Occipital lobe (tissue), 2 donors: Measurements from ENCODE around the gene RFX2. TPM values are rescaled to one million over a fixed set of nuclear protein-coding genes. Genes with fewer than 3 reads are reported as not detected.
A peak's percentile ranks its signal among the peaks of the same experiment; 100 is the strongest.

Experiments used
- DNase-seq: peaks from one replicate; lab custom pipeline; 2025; lab: John Stamatoyannopoulos, UW
- total RNA-seq: library from RNA; depleted of rRNA; stranded (reverse); fragments of >200 nt; gene quantifications from one replicate; pipeline ENCODE4 v1.2.3, GENCODE V29; 2014

The RFX2 gene
- total RNA-seq, 1 donor from 2014 or later, result 5.6 TPM

DNA sequence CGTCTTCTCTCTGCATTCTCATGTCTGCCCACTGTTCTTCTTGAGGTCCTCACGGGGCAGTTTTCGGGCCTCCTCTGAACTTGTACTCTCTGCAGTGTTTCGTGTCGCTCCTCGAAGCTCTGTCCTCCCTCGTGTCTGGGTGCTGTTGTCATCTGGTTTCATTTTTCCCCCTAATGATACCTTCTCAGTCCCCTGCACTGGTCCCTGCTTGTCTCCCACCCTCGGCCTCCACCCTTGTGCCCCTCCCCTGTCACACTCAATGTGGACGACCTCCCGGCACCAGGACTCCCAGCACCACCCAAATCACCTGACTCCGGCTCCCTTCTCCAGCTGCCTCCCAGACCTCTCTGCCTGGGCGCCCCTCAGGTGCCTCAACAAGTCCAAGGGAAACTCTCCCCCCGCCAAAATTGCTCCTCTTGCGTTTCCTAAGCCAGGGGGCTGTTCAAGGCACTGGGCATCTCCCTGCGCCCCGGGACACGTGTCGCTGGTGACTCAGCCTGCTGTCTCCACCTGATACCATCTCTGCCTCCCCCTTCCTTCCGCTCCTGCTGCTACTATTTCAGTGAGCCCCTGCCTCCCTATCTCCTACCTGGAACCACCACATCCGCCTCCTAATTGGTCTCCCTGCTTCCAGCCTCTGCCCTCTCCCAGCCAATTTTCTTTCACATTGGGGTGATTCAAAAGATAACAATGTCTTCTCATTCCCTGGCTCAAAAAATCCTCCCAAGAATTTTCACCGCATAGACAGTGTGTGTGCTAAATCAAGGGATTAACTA lies 49.5 kb downstream of the RFX2 start:
- DNase-seq, result no peak

DNA sequence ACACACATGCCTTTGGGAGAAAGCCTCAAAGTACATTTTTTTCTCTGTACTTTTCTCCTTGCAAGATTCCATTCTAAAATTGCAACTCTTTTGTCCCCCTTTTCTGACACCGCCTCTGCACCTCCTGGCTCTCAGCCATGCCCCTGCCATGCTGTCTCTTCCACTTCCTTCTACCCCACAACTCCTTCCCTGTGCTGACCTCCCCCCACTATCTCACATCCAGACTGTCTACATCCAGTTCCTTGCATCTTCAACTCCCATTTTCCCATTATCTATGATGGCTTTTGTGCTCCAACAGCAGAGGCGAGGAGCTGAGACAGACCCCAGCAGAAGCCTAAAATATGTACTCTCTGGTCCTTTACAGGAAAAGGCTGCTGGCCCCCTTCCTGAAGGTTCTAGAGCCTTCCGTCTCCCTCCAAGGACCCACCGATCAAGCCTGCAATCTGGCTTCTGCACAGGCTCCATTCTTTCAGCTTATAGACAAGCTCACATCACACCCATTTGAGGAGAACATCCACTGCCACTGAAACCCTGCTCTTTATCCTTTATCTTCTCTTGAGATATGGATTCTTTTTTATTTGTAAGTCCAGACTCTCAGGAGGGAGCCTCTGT lies 50.2 kb downstream of the RFX2 start:
- no peak for DNase-seq

DNA sequence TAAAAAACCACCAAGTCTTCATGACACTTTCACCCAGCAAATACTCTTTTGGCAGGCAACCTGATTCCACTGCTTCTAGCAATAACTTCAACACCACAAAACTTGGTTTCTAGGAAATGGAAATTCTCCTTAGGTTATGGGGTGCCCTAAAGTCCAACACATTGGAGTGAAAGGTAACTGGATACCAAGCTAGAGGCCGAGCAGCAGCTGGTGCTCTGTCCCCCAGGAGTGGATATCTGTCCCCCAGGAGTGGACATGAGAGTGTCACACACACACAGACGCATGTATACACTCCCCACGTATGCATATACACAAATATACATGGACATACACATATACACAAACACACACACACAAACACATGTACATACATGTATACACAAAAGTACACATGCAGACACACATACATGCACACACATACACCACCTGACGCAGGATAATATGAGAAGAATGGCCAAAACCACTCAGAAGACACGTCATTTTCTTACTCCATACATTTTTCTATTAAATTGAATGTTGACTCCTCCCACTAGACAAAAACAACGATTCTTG lies 50.8 kb downstream of the RFX2 start:
- DNase-seq, result no peak

DNA sequence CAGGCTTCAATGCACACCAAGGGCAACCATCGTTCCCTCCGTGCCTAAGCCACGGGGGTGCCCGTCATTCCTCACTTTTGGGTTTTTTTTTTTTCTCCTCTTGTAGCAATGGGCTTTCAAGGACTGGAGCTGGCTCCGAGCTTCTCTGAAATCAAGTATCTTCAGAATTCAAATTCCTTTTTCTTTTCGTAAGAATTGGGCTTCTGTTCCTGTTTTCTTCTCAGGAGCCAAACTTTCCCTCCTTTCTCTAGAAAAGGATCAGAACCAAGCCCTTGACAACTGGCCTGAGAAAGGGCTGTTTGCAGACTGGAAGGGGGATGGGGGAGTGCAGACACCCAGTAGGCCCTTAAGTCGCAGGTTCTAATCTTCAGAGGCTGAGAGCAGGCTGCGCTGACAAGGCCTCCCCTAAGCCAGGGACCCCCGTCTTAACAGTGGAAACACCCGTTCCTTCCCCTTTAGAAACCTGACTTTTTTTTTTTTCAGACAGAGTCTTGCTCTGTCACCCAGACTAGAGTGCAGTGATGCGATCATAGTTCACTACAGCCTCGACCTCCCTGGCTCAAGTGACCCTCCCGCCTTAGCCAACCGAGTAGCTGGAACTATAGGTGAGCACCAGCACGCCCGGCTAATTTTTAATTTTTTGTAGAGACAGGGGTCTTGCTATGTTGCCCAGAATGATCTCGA lies 51.6 kb downstream of the RFX2 start:
- no peak for DNase-seq

DNA sequence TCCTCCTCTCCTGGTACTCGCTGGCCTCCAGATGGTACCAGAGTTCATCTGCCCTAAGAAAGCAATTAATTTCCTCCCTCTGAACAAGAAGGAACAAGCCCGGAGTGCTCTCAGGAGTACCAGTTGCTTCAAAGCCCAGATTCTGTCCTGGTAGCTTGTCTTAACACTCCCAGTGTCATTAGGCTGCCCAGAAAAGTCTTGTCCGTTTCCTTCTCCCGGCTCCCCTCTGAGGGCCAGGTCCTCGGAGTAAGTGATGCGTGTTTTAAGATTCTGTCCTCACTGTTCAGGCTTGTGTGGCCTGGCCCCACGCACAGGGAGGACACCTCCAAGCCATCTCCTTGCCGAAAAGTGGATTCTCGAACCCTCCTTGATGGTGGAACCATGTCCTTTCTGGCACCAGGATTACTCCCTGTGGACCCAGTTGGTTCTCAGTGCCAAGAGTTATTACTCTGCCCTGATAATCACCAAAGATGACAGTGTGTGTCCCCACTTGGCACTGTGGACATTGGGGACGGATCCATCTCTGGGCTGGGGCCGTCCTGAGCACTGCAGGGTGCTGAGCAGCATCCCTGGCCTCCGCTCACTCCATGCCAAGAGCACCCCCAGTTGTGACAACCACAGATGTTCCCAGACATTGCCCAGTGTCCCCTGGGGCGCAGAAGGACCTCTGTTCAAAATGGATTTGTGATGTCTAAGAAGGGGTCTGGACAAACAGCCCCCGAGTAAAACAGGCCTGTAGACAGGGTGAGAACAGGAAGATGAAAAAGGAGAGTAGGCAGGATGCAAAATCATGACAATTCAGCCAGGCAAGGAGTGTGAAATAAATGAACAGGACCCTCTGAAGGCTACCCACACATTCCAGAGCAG lies 52.4 kb downstream of the RFX2 start:
- DNase-seq, result no peak

DNA sequence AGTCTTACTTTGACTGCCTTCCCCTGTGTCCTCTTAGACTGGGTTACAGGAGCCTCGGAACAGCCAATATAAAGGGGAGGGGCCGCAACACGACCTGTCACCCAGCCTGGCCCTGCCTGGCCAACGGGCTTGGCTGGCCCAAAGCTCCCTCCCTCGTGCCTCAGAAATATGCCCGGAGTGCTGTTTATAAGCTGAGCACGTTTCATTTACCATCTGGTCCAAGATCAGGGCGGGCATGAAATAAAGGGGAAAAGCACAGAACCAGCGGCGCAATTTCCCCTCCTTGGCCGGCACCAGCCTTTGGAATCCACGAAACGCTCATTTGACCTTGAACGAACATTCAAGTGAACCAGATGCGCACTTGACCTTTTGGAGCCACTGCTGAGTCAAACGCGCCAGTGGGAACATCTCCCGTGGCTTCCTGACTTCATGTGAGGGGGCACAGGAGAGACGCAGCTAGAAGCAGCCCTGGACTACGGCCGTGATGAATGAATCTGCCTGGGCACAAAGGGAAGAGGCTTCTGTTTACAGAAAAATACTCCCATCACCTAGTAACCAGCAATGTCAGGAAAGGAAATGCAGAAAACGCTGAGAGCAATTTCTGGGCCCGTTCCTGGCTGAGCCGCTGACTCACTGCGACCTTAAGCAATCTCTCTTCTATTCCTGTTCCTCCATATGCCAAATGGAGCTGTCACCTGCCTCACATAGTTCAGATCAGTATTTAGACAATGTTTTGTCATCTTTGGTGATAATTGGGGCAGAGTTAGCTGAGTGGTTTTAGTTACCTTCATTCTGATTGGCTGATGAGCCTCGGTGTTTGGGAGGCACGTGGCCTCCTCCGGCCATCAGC lies 53.3 kb downstream of the RFX2 start:
- DNase-seq, result peak; percentile 31

DNA sequence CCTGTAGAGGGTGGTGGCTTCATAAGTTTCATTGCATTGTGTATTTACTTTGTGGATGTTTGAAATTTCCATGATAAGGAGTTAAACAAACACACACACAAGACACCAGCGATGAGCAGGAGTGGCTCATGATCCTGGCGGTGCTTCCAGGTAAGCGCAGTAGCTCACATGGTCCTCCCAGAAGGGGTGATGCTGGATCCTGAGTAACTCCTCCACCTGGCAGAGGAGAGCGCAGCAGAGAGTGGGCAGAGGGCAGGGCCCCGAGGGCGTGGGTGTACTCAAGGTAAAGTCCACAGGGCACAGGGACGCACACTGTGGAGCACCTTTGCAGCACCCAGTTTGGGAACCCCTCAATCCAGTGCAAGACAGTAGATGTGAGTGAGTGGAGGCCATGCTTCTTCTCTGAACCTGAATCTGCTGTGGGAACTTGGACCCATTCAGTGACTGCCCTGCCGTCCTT lies 54.0 kb downstream of the RFX2 start:
- DNase-seq, result no peak

DNA sequence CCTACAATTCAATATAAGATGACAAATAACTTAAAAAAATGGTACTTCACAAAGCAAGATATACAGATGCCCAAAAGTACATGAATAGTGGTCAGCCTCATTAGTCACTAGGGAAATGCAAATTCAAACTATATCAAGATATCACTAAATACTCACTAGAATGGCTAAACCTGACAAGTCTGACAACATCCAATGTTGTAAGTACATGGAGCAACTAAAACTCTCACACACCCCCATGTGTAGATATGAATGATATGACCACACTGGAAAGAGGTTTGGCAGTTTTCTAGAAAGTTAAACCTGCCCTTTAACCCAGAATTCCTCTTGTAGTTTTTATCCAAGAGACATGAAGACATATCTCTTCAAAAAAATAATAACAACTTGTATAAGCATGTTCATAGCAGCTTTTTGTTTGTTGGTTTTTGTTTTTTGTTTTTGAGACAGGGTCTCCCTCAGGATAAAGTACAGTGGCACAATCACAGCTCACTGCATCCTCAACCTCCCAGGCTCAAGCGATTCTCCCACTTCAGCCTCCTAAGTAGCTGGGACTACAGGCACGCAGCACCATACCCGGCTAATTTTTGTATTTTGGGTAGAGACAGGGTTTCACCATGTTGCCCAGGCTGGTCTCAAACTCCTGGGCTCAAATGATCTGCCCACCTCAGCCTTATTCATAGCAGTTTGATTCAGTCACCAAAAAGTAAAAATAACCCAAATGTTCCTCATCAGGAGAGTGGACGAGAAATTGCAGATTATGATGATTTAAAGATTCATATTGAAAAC lies 55.1 kb downstream of the RFX2 start:
- DNase-seq, result no peak

DNA sequence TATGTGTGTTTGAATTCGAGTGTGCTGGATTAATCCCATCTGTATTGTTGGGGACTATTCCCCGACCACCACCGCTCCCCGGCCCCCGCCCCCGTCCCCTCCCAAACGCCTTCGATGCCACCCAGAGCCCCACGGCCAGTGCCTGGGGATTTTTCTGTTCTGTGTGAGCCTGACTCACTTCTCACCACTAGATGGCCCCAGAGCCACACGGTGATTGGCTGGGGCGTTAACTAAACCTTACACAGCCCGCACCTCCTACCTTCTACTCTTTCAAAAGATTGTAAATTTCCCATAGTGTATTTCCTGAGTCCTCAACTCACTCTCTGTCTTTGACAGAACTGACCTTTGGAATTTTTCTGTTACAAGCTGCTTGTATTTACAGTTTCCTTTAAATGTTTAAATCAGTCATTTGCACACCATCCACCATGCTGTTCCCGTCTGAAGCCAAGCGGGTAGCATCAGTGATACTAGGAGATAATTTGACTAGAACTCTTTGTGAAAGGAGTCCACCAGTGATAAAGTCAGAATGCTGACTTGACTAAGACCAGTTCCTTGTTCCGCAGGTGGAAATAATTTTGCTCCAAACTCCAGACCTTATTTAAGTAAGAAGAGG lies 61.4 kb downstream of the RFX2 start:
- DNase-seq, result peak; percentile 31

DNA sequence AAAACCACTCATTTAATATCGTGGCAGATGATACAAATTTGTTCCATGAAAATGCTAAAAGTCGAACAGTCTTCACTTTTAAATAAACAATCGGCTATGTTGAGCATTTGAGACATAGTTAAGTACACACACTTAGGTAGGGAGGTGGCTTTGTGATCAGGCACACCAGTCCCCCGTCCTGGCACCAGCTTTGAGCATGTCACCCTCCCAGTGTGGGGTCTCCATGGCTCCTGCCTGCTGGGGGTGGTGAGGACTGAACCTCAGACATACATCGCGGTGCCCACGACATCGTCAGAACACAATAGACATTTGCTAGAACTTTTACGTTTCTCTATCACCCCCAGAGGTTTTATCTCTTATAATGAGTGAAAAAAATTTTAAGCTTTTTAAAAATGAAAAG lies 62.0 kb downstream of the RFX2 start:
- DNase-seq, result no peak

DNA sequence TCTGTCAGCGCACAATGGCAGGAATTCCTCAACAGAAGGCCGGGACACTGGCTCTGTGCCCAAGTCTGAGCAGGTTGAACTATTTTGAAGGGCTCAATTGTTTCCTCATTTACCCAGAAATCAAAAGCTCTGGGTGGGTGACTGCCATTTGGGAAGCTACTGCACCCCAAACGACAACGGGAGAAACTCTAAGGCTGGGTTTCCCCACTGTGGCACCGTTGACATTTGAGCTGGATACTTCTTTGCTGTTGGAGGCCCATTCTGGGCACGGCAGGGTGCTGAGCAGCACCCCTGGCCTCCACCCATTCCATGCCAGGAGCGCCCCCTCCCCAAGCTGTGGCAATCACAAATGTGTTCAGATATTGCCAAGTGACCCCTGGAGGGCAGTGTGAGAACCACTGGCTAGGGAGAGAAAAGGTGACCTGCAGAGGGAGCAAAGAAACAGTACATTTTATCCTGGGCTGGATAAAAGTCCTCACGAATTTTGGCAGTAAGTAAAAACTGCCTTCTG lies 62.5 kb downstream of the RFX2 start:
- DNase-seq, result no peak

DNA sequence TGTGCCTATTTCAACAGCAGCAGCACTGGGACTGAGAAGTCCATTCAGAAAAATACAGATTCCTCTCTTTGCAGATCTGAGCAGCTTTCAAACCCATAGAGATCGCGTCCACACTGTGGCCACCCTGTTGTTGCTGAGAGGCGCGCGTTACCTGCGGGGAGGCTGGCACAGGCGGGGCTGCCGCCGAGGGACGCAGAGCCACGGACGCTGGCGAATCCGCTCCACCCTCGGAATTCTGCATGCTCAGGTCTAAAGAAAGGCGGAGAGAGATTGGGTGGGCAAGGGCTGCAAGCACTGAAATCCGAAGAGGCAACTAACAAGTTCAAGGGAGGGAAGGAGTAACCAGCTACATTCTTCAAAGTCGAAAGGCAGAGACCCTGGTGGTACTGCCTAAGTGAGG lies 63.0 kb downstream of the RFX2 start:
- DNase-seq, result no peak

DNA sequence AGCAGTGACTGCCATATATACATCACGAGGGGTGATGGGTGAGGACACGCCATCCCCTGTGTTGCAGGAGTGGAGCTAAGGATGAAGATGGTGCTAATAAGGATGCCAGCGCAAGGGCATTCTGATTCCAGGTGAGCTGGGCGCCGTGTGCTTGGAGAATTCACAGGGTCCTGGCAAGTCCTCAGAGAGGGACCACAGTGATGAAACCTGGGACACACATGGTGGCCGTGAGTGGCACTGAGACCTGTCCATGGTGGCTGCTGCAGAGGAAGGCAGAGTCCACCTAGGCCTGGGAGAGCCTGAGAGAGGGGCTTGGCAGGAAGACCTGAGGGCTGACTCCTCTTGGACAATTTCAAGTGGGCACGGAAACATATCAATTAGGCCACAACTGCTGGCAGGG lies 65.2 kb downstream of the RFX2 start:
- no peak for DNase-seq

DNA sequence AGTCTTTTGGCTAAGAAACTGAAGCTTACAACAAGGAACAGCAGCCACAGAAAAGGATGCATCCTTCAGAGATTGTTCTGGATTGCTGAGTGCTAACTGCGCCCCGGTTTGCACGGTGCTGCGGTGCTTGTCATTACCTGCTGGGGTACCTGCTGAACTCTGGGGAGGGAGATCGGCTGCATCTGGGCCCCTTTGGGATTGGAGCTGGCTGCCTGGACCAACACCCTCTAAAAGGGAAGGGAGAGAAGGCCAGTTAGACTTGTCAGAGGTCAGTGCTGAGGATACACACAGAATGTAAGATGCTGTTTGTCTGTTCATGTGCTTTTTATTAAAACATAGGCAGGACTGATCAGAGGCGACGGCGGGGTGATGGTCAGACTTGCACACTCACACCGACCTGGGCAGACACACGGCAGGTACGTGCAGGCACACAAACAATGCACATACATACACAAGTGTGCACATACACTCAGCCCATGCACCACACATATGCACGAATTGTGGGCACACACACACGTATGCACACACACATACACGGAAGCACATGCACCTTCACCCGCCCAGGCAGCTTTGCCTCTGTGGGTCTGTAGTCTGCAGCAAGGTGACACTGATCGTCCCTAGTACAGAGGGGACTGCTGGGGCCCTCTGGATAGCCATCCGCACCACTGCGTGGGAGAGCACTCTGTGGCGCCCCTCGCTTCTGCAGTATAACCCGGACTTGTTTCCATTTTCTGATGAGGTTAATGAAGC lies 66.1 kb downstream of the RFX2 start:
- no peak for DNase-seq

DNA sequence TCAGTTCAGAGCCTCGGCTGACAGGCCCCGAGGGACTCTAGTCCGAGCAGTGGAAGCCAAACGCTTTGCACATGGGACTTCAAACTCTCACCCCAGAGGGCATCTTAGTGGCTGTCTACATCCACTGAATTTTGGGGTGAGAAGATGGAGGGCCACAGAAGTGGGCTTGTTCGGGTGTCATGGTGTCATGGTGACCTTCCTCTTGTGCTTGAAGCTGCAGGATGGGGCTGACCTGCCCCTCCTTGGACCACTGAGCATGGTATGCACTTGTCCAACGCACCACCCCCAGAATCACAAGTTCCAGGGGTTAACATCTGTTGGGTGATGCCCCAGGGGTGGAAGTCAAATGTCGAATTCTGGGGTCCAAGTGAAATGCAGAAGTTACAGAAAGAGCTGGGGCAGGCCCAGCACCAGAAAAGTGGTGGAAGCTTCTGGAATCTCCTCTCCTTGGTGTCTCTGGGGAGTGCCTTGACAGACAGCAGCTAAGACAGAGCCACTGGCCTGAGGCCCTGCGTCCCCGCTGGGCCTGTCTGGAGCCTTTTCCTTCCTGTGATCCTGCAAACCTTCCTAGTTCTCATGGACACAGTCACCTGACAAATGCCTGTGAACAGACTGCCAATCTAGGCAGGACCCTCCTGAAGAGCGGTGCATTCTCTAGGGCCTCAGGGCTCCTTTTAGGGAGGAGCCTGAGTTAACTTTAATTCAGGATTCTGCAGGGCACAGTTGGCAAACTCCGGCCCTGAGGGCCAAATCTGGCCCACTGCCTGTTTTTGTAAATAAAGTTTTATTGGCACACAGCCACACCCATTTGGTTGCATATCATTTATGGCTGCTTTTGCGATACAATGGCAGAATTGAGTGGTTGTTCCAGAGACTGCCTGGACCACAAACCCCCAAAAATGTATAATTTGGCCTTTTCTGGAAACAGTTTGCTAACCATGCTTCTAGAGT lies 67.2 kb downstream of the RFX2 start:
- DNase-seq, result no peak

DNA sequence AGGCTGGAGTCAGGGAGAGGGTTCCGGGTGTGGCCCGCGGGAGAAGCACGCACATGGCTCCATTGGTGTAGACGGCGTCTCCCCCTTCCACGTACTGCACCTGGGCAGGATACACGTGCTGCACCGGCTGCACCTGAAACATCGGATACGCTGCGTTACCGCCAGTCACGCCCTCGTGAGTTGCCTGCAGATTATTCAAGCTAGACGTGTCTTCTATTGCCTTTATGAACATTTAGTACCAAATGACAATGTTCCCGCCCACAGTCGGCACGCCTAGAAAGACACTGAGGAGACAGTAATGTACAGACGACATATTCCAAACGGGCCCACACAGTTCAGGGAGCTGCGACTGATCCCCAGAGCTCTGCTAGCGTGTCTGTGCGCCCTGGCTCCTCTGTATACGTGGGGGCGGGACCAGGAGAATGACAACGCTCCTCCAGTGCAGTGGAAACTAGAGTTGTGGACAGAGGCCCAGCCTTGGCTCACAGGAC lies 68.3 kb downstream of the RFX2 start:
- no peak for DNase-seq

DNA sequence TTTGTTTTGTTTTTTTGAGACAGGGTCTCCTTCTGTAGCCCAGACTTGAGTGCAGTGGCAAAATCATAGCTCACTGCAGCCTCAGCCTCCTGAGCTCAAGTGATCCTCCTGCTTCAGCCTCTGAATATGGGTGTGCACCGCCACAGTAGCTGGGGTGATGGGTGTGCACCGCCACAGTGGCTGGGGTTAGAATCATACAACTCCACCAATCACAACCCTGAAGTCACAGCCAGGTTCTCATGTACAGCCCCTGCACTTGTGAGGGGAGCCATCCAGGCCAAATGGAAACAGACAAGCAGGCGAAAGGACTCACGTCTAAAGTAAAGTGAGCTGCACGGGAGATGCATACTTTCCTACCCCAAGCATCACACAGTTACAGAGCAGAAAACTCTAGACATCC lies 69.2 kb downstream of the RFX2 start:
- no peak for DNase-seq
